NCI-H345 (cell line): ENCODE data around the gene PACRG.

Experiments
- DNase-seq: peaks from one replicate; lab custom pipeline; 2025; lab: John Stamatoyannopoulos, UW

Gene PACRG

DNA sequence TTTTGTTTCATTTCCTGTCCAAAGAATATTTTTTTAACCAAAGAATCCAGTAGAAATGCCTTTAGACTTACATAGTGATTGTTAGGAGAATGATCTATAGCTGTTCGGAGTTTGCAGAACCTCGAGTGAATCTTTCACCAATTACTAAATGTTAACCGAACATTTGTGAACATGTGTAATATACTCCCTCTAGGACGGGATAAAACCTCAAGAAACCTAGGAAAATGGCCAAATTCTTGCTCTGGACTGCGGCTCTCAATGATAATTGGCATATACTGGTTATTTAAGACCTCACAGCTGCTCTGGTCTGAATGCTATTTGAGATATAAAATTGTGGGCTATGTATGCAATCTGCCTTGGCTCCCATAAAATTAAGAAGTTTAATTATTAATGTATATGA lies 137.1 kb downstream of the PACRG start:
- DNase-seq = no peak

DNA sequence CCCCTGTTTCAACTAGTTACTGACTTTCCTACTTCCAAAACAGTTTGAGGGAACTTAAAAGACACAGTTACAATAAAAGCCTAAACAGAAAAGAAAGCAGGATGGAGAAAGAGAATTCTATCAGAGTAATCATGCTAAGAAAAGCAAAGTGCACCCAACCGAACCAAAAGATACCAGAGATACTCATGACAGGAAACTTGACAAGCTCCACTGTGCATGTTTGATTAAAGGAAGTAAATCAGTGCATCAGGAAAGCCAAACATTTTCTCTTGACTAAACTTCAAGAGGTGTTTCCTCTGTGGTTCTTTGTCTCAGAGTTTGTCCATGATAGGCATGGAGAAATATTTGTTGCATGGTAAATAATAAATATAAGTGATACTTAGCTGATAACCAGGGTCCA lies 138.9 kb downstream of the PACRG start:
- DNase-seq = no peak

DNA sequence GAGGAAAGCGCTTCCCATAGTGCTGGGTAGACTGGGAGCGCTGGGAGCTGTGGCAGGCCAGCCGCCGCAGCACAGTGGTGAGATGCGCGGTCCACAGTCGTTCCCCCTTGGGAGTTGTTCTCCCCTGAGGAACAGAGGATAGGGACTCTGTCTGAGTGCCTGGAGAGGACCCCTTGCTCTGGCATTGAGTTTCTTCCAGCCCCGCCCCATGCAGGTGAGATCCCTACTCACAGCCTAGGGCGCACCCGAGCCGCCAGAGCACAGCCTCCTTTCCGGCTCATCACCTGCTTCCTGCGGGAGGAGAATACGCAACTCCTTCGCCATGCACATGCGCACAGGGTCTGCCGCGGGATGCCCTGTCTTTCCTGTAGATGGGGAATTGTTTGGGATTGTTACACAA lies 140.6 kb downstream of the PACRG start:
- no peak for DNase-seq

DNA sequence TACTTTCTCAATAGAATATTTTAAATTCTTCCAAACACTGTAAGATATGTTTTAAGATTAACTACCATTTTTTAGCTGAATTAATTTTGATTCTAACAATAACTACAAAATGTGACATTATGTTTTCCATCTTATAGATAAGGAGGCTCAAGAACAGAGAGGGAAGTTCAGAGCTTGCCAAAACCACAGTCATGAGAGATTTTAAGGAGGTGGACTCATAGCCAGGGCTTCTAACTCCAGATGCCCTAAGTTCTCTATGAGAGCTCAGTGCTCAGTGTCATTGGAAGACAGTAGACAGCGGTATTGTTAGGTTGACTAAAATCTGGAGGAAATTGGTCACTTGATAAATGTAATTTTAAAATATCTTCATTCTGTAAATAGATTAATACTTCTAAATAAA lies 144.2 kb downstream of the PACRG start:
- no peak for DNase-seq

DNA sequence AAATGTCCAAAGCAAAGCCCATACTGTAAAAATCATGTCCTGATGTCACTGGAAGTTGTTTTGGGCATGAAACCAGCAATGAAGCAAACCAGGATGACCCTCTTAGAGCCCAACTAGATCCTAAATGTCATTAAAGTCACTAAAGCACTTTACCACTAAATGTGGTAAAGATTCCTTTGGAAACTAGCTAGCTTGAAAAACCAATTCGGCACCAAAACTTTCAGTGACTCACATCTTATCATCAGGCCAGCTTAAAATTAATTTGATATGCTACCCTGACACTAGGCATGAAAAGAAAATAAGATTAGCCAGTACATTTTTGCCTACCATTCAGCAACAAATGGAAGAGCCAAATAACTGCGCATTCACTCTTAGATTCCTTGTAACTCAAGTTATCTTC lies 145.8 kb downstream of the PACRG start:
- DNase-seq = no peak

DNA sequence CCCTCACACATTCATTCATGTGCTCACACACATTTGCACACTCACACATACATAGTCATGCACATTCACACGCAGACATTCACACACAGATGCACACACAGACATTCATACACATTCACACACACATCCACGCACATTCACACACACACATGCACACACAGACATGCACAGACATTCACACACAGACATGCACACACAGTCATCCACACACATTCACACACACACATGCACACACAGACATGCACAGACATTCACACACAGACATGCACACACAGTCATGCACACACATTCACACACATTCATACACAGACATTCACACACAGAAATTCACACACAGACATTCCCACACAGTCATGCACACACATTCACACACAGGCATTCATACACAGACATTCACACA lies 147.3 kb downstream of the PACRG start:
- no peak for DNase-seq

DNA sequence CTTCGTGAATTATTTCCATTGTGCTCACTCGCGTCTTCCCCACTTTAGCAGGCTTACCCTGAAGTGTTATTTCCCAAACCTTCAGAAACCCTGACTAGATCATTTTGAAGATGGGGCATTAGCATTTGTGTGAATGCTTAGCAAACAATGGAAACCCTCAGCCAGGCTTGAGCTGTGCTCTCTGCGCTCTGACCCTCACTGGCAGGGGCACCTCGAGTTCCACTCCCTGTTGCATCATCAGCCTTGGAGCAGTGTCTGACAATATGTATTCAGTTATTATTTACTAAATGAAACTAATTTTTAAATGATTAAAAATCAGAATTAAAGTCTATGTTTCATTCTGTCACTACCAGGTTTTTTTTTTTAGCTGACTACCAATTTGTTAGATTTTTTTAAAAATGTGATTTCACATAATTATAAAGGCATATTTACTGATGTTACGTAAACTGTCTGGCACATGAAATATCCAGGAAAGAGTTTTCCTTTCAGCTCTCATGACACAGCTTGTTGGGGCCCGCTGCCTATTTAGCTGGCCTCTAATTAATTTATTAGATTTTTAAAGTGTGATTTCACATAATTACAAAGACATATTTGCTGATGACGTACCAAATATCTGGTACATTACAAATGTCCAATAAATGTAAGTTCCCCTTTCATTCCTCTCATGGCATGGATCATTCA lies 155.2 kb downstream of the PACRG start:
- DNase-seq = no peak

DNA sequence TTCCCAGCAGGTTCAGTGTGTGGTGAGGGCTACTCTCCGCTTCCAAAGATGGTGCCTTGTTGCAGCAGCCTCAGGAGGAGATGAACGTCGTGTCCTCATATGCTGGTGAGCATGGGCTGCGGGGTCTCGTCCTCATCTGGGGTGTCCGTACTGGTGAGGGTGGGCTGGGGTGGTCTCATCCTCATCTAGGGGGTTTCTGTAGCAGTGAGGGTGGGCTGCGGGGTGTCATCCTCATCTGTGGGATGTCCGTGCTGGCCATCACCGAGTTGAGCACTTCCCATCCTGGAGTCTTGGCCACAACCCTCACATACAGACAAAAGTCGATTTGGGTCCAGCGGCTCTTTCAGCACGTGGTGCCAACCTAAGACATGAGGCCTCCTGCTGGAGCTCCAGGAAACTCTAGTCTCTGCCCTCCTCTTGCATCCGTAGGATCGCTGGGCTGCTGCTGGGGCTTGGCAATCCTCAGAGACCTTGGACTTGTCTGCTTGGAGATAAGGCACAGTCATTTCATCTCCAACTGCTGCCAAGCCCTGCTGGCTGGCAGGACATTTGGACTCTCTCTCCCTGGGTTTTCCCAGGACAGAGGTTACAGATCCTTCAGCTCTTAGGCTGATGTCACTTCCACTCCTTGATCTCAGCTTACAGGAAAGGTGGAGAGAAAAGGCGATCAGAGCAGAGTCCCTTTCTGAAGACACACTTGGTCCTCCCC lies 160.4 kb downstream of the PACRG start:
- DNase-seq = no peak

DNA sequence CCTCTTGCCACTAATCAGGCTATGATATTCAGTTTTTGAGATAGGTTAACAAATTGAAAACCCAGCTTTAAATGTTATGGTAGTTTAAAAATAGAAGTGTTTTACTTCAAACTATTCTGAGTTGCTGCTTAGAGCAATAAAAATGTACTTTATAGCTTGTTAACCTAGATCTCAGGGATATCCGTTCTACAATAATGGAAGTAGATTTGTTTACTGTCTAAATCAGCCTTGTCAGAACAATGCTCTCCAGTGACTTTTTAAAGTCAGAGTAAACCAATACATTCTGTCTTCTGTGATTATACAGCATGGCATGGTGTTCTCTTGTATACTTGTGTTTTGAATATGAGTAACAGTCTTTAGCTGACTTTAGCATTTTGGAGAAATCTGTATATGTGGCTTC lies 161.5 kb downstream of the PACRG start:
- no peak for DNase-seq

DNA sequence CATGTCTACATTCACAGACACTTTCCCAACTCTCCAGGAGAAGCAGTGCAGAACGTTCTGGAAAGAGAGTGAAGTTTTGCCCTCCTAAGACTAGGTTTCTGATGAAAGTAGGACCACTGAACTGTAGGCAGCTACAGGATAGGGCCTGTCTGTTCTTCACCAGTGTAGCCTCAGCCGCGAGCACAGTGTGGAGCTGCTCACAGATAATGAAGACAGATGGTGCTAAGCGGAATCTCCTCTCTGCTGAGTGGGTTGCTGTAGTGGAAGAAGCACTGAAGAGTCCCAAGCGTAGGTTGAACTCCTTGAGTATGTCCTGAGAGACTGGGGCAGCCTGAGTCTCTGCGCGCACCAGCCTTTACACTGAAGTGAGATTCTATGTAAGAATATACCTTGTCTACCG lies 170.2 kb downstream of the PACRG start:
- no peak for DNase-seq

DNA sequence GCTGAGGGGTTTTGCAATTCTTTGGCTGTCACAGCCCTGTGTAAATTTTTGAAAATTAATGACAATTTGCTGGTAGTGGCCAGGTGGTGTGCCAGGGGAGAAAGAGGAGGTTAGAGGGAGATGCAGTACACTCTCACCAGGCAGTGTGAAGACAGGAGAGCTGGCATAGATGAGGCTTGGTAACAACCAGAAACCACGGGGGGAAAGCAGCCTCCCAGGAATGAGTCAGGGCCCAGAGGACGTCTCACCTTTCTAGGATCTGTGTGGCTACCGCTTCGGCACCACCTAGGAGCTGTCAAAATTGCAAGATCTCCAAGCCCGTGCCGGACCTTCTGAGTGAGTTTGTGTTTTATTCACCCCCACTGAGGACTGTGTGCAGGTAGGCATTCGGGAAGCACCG lies 171.4 kb downstream of the PACRG start:
- DNase-seq = no peak

DNA sequence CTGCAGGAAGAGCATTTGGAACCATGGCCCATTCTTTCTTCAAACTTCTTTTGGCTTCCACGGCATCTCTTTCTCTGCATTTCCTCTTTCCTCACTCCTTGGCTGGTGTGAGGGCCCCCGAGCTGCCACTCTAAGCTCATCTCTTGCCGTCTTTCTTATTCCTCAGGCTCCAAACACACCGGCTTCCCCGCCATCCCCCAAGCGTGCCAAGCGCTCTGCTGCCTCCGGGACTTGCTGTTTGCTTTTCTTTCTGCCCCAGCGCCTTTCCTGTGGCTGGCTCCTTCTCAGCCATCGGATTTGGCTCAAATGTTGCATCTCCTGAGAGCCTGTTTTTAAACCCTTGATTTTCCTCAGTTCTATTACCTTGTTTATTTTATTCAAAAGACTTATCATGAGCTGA lies 172.7 kb downstream of the PACRG start:
- DNase-seq = no peak

DNA sequence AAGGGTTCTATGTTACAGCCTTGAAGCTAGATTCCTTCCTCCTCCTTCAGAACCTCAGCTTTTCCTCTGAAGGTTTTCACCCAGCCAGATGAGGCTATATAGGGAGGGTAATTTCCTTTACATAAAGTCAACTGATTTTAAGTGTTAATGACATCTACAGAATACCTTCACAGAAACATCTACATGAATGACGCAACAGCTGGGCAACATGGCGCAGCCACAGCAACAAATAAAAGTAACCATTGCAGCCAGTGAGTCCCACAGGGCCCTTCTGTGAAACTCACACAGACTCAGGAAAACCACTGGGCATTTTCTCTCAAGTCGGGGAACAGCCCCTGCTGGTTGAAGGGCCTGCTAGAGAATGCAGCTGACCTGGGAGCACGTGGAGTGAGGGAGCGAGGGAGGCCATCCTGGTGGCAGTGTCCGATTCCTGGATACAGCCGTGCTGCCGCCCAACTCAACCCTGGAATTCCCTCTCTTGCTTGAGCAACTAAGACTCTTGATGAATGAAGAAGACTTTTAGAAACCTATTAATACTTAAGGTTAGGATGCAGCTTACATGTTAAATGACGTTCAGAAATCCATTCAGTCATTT lies 176.4 kb downstream of the PACRG start:
- no peak for DNase-seq

DNA sequence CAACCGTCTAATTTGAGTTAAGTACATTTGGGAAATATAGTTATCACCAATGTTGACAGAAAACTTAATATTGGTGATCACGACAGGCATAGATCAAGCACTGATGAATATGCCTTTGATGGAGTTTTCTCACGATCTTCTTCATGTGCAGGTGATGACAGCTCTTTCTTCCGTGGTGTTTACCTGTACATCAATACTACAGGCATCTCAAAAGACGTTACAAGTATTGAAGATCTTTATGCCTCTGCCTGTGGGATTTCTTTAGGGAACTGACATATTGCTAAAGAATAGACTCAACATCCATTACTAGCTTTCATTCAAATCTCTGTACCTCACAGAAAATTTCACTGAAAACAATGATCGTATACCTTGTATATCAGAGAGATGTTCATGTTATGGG lies 178.7 kb downstream of the PACRG start:
- no peak for DNase-seq

DNA sequence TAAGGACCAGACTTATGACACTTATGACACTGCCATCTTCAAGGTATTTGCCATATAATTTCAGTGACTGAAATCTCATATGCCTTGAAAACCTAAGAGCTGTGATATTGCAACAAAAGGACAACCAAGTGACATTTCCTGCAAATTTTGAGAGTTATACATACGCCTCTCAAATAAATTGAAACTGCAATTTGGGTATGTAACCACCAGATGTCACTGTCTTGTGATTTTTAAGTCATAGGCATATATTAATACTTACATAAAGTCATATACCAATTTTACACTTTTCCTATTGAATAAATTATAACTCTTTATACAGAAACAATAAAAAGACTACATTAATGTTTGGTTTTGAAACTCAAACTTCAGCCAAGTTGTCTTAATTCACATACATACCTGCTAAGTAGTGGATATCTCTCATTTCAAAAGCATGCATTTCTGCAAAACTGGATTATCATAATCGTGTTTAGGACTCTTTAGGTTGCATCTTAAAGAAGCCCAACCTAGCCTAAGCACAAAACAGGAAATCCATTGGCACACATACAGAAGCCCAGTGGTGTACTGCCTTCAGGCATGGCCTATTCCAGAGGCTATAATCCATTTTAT lies 180.2 kb downstream of the PACRG start:
- no peak for DNase-seq

DNA sequence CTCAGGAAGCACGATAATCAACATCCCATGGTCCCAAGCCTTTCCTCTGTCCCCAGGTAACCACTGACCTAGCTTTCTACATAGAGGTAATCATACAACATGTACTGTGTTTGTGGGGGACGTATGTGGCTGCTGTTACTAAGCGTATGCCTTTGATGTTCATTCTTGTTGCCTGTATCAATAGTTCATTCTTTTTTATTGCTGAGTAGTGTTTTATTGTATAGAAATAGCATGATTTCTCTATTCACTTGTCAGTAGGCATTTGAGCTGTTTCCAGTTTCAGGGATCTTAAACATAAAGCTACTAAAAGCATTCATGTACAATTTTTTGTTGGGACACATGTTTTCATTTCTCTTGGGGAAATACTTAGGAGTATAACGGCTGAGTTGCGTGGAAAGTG lies 185.4 kb downstream of the PACRG start:
- no peak for DNase-seq

DNA sequence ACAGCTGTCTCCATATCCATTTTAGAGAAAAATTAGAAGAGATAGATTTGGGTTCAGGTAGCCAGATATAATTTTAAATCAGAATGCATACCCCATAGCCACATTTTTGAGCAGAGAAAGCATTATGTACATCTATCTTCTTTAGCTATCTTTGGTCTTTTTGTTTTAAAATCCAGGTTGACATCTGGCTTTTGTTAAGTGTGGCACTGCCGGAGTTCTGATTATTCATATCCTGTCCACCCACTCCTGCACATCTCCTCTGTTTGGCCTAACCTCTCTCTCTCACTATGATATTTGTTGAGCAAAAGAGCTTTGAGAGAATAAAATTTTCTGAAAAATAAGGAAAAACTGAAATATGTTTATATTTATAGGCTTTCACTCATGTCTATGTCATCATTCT lies 189.7 kb downstream of the PACRG start:
- no peak for DNase-seq

DNA sequence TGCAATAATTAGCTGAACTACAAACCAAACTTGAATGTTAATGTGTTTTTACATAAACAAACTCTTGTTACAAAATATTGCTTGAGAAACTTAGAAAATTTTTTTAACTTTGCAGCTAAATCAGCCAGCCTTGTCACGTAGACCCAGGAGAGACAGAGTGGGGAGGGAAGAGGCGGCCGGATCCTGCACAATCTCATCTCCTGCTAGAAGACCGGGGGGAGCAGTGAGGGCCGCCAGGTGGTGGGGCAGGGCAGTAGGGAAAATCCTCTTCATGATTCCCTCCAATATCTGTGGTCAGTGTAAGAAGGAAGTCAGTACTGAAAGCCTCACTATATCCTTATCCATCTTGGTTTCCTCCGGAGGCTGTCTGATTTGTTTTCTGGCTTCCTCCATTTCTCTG lies 193.3 kb downstream of the PACRG start:
- no peak for DNase-seq

DNA sequence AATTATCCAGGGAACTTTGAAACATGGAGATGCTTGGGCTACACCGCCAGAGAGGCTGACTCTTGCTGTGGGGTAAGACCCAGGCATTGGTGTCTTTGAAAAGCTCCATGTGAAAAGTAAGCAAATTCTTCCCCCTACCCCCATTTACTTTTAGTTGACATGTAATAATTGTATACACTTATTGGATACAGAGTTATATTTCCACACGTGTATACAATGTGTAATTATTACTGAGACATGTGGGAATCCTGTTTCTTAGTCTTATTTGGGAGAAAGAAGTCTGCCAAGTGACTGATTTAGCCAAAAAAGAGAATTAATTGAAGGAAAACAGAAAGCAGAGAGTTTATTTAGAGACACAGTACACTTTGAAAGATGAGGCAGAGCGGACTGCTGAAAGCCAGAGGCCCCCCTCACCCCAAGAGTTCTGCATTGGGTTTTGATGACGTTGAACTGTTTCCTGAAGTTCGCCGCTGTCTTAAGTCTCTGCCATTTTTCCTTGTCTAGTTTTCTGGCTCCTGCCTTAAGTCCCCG lies 193.8 kb downstream of the PACRG start:
- DNase-seq = no peak

DNA sequence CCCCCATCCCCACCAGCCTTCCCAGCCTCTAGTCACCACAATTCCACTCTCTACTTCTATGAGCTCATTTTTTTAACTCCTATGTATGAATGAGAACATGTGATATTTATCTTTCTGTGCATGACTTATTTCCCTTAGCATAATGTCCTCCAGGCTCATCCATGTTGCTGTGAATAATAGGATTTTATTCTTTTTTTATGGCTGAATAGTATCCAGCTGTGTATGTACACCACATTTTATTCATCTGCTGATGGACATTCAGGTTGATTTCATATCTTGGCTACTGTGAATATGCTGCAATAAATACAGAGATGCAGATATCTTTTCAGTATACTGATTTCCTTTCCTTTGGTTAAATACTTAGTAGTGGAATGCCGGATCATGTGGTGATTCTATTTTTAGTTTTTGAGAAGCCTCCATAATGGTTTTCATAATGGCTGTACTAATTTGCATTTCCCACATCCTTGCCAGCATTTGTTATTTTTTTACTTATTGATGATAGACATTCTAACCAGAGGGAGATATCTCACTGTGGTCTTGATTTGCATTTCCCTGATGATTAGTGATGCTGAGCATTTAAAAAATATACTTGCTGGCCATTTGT lies 194.9 kb downstream of the PACRG start:
- DNase-seq = no peak

DNA sequence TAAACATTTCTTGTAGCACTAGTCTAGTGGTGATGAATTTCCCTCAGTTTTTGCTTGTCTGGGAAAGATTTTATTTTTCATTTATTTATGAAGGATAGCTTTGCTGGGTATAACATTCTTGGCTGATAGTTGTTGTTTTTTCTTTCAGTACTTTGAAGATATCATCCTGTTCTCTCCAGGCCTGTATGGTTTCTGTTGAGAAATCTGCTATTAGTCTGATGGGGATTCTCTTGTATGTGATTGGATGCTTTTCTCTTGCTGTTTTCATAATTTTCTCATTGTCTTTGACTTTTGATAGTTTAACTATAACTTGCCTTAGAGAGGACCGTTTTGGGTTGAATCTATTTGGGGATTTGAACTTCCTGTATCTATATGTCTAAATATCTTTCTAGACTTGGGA lies 207.1 kb downstream of the PACRG start:
- DNase-seq = no peak

DNA sequence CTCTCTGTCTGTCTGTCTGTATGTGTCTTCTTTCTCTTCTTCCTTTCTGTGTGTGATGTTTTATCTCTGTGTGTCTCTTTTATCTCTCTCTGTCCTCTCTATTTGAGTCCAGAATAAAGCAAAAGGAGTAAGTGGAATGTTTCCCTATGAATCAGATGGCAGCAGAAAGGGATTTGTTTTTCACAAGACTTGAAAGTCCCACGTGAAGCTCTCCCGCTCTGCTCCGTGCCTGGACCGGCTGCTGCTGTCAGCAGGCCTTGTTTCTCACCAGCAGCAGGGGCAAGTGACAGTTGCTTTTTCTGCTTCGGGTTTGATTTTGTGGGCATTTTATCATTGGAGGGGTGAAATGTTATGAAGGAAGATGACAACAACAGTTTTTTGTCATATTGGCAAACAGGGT lies 212.7 kb downstream of the PACRG start:
- no peak for DNase-seq

DNA sequence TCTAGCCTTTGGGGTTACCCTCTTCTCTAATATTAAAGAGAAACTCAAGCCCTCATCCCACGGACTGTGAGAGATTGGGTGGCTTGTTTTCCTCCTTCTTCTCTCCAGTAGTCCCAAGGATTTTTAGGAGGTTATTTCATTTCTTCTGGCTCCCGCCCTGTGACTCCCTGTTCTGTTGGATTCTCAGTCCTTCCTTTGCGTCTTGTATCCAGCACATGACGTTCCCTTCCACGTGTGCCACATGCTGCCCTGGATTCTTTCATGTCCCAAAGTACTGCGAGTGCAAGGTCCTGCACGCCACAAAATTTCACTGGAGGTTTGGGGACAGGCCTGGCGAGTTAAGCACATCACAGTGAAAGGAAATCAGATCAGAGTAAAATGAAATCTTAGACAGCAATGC lies 213.4 kb downstream of the PACRG start:
- no peak for DNase-seq
